SU-DHL-6 (cell line): ENCODE data around the gene GSS.

Experiments
- H2AFZ ChIP-seq: fragments of 200-600 bp; sonication (generic); 2 replicates; pipeline ENCODE4 v1.6.1; 2014; ENCODE audit warnings: low read depth, mild to moderate bottlenecking, moderate library complexity, mixed read lengths, antibody characterized with exemption, low read length; ENCODE audit not compliant: severe bottlenecking
- H3F3A ChIP-seq: fragments of 200-600 bp; shearing (Covaris generic); 2 replicates; pipeline ENCODE4 v1.6.0; 2016; ENCODE audit warnings: antibody characterized with exemption, mild to moderate bottlenecking; ENCODE audit not compliant: insufficient read depth
- H3K27ac ChIP-seq: fragments of 200-600 bp; sonication (generic); 2 replicates; pipeline ENCODE4 v1.5.1; 2016; ENCODE audit warnings: low read depth, mild to moderate bottlenecking, low read length, moderate library complexity, mixed read lengths
- H3K27me3 ChIP-seq: fragments of 200-600 bp; sonication (generic), shearing (Covaris generic); 2 replicates; pipeline ENCODE4 v1.6.0; 2014; ENCODE audit warnings: mild to moderate bottlenecking, low read length
- H3K36me3 ChIP-seq: fragments of 200-600 bp; sonication (generic); 2 replicates; pipeline ENCODE4 v1.6.1; 2014; ENCODE audit warnings: mild to moderate bottlenecking, low read length, mixed read lengths
- H3K4me2 ChIP-seq: fragments of 300-600, 200-600 bp; shearing (Covaris generic), sonication (generic); 2 replicates; pipeline ENCODE4 v1.6.0; 2014; ENCODE audit warnings: low read length, low read depth, mild to moderate bottlenecking; ENCODE audit not compliant: poor library complexity, severe bottlenecking
- H3K4me3 ChIP-seq: fragments of 200-600 bp; sonication (generic); 2 replicates; pipeline ENCODE4 v1.5.1; 2014; ENCODE audit warnings: antibody characterized with exemption, low read length, mild to moderate bottlenecking, mixed read lengths; ENCODE audit not compliant: insufficient read depth, poor library complexity, severe bottlenecking
- H3K79me2 ChIP-seq: fragments of 200-600 bp; sonication (generic); 2 replicates; pipeline ENCODE4 v1.6.1; 2014; ENCODE audit warnings: mild to moderate bottlenecking, low read length, moderate library complexity; ENCODE audit not compliant: insufficient read depth
- H3K9ac ChIP-seq: fragments of 200-600 bp; sonication (generic); 2 replicates; pipeline ENCODE4 v1.7.0; 2014; ENCODE audit warnings: mild to moderate bottlenecking, low read length
- H3K9me2 ChIP-seq: fragments of 200-600 bp; sonication (generic); replicated peaks from 2 replicates; pipeline ENCODE4 v1.6.1; 2014; ENCODE audit warnings: low read length; ENCODE audit not compliant: insufficient read depth
- H3K9me3 ChIP-seq: fragments of 200-600 bp; sonication (generic); 2 replicates; pipeline ENCODE4 v1.6.1; 2014; ENCODE audit warnings: low read length, mixed read lengths; ENCODE audit not compliant: insufficient read depth
- H4K20me1 ChIP-seq: fragments of 200-600 bp; sonication (generic); 2 replicates; pipeline ENCODE4 v1.6.1; 2014; ENCODE audit warnings: low read depth, mild to moderate bottlenecking, antibody characterized with exemption, low read length, moderate library complexity, mixed read lengths
- CTCF ChIP-seq: fragments of 200-600 bp; sonication (generic); IDR thresholded peaks from one replicate; pipeline ENCODE4 v1.5.1; 2017; ENCODE audit warnings: antibody characterized with exemption, mild to moderate bottlenecking, low read length, moderate library complexity; ENCODE audit not compliant: insufficient read depth, poor library complexity, severe bottlenecking
- EZH2phosphoT487 ChIP-seq: fragments of 200-600 bp; sonication (generic), shearing (Covaris generic); conservative IDR thresholded peaks from 2 replicates; pipeline ENCODE4 v1.6.1; 2018; ENCODE audit warnings: mild to moderate bottlenecking, antibody characterized with exemption, low read length, moderate library complexity, mixed read lengths

Gene GSS

GRCh38 chr20:34941226-34941625 is 14.4 kb downstream of the GSS start:
- no peaks in the 10 kb centered on the region for H3K9me2 ChIP-seq
- no peak overlapping the region for H3K4me3 ChIP-seq
- H2AFZ ChIP-seq: no peak overlapping the region
- no peak overlapping the region for H3K9ac ChIP-seq
- H3K27ac ChIP-seq: no peak overlapping the region
- no peaks in the 10 kb centered on the region for H3K27me3 ChIP-seq
- H3K9me3 ChIP-seq: no peaks in the 10 kb centered on the region
- H4K20me1 ChIP-seq: no peaks in the 10 kb centered on the region
- no peaks in the 10 kb centered on the region for H3K36me3 ChIP-seq
- no peak for TF ChIP-seq EZH2phosphoT487
- no peak for TF ChIP-seq CTCF
- no peak overlapping the region for H3K4me2 ChIP-seq
- no peaks in the 10 kb centered on the region for H3K79me2 ChIP-seq
- H3F3A ChIP-seq: no peaks in the 10 kb centered on the region

GRCh38 chr20:34940081-34940481 is 15.5 kb downstream of the GSS start:
- TF ChIP-seq CTCF (no peak), EZH2phosphoT487 (no peak)
- Histone ChIP-seq H3K9me3 (no peaks in the 10 kb centered on the region), H3K9ac (no peak overlapping the region), H3K36me3 (no peaks in the 10 kb centered on the region), H4K20me1 (no peaks in the 10 kb centered on the region), H2AFZ (no peak overlapping the region), H3K79me2 (no peaks in the 10 kb centered on the region), H3K9me2 (no peaks in the 10 kb centered on the region), H3K27me3 (no peaks in the 10 kb centered on the region), H3F3A (no peaks in the 10 kb centered on the region), H3K27ac (no peak overlapping the region), H3K4me3 (no peak overlapping the region), H3K4me2 (no peak overlapping the region)

- Histone ChIP-seq H3K27me3 (no peaks in the 10 kb centered on the region), H3K9ac (no peak overlapping the region), H3K27ac (no peak overlapping the region), H3K4me2 (no peak overlapping the region), H3F3A (no peaks in the 10 kb centered on the region), H3K36me3 (no peaks in the 10 kb centered on the region), H3K4me3 (no peak overlapping the region), H3K79me2 (no peaks in the 10 kb centered on the region), H3K9me2 (no peaks in the 10 kb centered on the region), H3K9me3 (no peaks in the 10 kb centered on the region), H2AFZ (no peak overlapping the region), H4K20me1 (no peaks in the 10 kb centered on the region)
- TF ChIP-seq EZH2phosphoT487 (no peak), CTCF (no peak)
These were observed 17.0 kb downstream of the GSS start for GRCh38 chr20:34938466-34939163.
